Cortex of kidney (tissue), 1 donor: ENCODE results near the gene RCAN3.

Experiments
- DNase-seq: peaks from one replicate; lab custom pipeline; 2025; lab: John Stamatoyannopoulos, UW

RCAN3 gene

GRCh38 chr1:24580756-24581155 lies 78.1 kb downstream of the RCAN3 start:
- no peak for DNase-seq

GRCh38 chr1:24584171-24584647 lies 81.6 kb downstream of the RCAN3 start:
- DNase-seq = no peak

GRCh38 chr1:24586119-24586518 lies 83.5 kb downstream of the RCAN3 start:
- no peak for DNase-seq

DNA sequence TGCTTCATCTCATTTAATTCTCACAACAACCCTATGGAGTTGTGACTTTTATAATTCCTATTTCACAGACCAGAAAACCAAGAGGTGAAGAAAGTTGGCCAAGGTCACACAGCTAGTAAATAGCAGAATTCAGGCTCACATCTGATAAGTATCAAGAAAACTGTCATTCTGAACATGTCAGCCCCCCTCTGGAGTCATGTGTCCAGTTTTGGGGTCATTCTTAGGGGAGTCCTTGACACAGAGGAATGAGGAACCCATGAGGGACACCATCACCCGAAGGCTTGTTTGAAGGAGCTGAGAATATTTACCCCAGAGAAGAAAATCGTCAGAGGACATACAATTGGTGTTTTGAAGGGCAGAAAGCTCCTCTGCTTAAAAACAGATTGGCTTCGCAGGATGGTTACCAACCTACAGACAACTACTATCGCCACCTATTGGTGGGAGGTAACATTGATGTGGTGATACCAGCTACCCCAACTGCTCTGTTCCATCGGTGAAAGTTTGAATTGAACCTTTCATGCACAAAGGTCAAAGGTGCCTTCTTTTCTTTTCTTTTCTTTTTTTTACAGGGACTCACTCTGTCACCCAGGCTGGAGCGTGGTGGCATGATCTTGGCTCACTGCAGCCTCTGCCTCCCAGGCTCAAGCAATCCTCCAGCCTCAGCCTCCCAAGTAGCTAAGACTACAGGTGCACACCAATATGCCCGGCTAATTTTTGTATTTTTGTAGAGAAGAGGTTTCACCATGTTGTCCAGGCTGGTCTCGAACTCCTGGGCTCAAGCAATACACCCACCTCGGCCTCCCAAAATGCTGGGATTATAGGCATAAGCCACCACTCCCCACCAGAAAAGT lies 84.6 kb downstream of the RCAN3 start:
- DNase-seq = no peak

DNA sequence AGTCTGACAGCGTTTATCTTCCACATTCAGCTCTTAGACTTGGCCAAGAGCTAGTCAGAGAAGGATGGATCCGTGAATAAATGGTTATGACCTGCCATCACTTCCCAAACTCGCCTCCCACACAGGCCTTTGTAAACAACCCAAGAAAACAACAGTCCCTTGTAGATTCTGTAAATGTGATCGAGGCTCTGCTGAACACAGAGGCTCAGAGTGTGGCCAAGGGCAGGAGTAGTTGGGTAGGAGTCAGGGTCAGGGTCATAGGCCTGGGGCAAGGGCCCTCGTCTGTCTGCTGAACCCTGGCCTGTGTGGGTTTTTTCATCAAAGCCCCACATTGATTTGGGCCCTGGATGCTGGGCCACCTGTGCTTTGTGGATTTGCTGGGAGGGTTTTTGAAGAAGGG lies 85.9 kb downstream of the RCAN3 start:
- no peak for DNase-seq

- no peak for DNase-seq
Measured at GRCh38 chr1:24589200-24589599, 86.6 kb downstream of the RCAN3 start.
